Ovary (tissue), 3 donors: ENCODE data around the gene TCERG1L.

Experiments used
- EP300 ChIP-seq: sonication (generic); formaldehyde crosslinking; IDR thresholded peaks from one replicate; pipeline ENCODE4 v1.6.1; 2017; ENCODE audit warnings: antibody characterized with exemption
- POLR2A ChIP-seq: fragments of 450-650 bp; IDR thresholded peaks from one replicate; pipeline ENCODE4 v1.6.1; 2017; ENCODE audit warnings: antibody characterized with exemption, mild to moderate bottlenecking, moderate library complexity
- TF ChIP-seq, protein P1 (sequence below), 3 donors: fragments of 450-650 bp in 2 of 3; fragments of 200-600 bp in 1 of 3; IDR thresholded peaks; one replicate each; pipeline versions ENCODE4 v1.5.1 to v1.8.0; 2016 to 2022; ENCODE audit warnings: antibody characterized with exemption in 3 of 3, mild to moderate bottlenecking in 1 of 3
- donor health status: DM: no; HTN: no; CAD: no.

DNA sequence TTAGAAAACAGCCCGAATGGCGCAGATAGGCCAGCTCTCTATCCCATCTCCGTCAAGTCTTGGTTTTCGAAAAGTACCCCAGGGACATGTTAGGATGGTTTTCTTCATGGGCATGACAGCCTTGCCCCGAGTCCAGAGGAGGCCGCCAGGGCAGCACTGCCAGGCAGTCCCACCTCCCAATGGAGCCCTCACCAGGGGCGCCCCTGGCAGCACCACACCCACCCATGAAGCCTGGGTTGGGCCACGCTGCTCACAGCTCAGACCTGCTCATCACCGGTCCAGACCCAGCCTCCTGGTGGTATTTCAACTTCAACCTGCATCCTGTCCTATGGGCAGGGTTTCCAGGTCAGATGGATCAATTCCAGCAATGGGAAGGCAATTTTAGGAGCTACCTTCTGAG lies 53.3 kb downstream of the TCERG1L start:
- TF ChIP-seq, protein P1, sequence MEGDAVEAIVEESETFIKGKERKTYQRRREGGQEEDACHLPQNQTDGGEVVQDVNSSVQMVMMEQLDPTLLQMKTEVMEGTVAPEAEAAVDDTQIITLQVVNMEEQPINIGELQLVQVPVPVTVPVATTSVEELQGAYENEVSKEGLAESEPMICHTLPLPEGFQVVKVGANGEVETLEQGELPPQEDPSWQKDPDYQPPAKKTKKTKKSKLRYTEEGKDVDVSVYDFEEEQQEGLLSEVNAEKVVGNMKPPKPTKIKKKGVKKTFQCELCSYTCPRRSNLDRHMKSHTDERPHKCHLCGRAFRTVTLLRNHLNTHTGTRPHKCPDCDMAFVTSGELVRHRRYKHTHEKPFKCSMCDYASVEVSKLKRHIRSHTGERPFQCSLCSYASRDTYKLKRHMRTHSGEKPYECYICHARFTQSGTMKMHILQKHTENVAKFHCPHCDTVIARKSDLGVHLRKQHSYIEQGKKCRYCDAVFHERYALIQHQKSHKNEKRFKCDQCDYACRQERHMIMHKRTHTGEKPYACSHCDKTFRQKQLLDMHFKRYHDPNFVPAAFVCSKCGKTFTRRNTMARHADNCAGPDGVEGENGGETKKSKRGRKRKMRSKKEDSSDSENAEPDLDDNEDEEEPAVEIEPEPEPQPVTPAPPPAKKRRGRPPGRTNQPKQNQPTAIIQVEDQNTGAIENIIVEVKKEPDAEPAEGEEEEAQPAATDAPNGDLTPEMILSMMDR (IDR thresholded peaks at IDR 0.05), result no peak
- TF ChIP-seq POLR2A (no peak), EP300 (no peak)
